ENCODE results near the gene REV3L. TPM values are rescaled to one million over a fixed set of nuclear protein-coding genes. Genes with fewer than 3 reads are reported as not detected.
"Not testable (repeated sequence)": the region's sequence is repeated elsewhere in the genome, so short reads cannot be mapped to it uniquely, and the experiment has no call there.

REV3L gene
- total RNA-seq, 4 donors from 2014 or later, result 40.7 to 84.1 (median 52.6) TPM

DNA sequence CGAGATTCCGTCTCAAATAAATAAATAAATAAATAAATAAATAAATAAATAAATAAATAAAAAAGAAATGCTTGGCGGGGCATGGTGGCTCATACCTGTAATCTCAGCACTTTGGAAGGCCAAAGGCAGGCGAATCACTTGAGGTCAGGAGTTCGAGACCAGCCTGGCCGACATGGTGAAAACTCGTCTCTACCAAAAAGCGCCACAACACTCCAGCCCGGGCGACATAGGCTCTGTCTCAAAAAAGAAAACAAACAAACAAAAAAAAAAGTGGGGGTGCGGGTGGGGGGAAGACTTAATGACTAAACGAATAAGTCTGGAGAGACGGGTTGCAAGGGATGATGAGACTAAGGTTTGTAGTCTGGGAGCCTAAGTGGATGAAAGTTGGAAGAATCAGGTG lies 225.0 kb downstream of the REV3L start:
- Histone ChIP-seq H3K4me1 (peaks cover 0 to 30% (median 8%) of the 10 kb centered on the region in 3 donors), H3K27me3 (peaks cover 17% of the 10 kb centered on the region)
- TF ChIP-seq CTCF (IDR thresholded peaks at IDR 0.05), result no peak
- TF ChIP-seq POLR2A (IDR thresholded peaks at IDR 0.05), result no peak
- no peak for TF ChIP-seq EP300 (IDR thresholded peaks at IDR 0.05)
- TF ChIP-seq POLR2AphosphoS5 (IDR thresholded peaks at IDR 0.05), result no peak

GRCh38 chr6:111256646-111257045 lies 226.4 kb downstream of the REV3L start:
- Histone ChIP-seq H3K4me1 (peaks cover 0 to 23% (median 8%) of the 10 kb centered on the region in 3 donors), H3K36me3 (no peaks in the 10 kb centered on the region), H3K9me3 (no peaks in the 10 kb centered on the region), H3K27me3 (peaks cover 17% of the 10 kb centered on the region), H3K27ac (no peak overlapping the region), H3K4me3 (no peak overlapping the region)
- no peak for TF ChIP-seq CTCF (IDR thresholded peaks at IDR 0.05)
- TF ChIP-seq EP300 (IDR thresholded peaks at IDR 0.05), result no peak
- TF ChIP-seq POLR2AphosphoS5 (IDR thresholded peaks at IDR 0.05), result no peak
- no peak for TF ChIP-seq POLR2A (IDR thresholded peaks at IDR 0.05)
- no peak for ATAC-seq

More for the DNA sequence above, 225.0 kb downstream of the REV3L start:
- Histone ChIP-seq H3K36me3 (no peaks in the 10 kb centered on the region), H3K9me3 (no peaks in the 10 kb centered on the region), H3K4me3 (no peak overlapping the region), H3K27ac (no peak overlapping the region)
- ATAC-seq, result no peak
- 84 to 86% methylated on average over 3 to 12 of the region's 13 CpGs for WGBS, 2 donors (ENCODE audit: low coverage in 1 of 2)

GRCh38 chr6:111255838-111256237 lies 227.2 kb downstream of the REV3L start:
- H3K36me3 ChIP-seq, H3K9me3 ChIP-seq, H3K4me3 ChIP-seq, H3K27ac ChIP-seq, ATAC-seq: not testable (repeated sequence)
- Histone ChIP-seq H3K4me1 (peaks cover 0 to 21% (median 8%) of the 10 kb centered on the region in 3 donors), H3K27me3 (peaks cover 17% of the 10 kb centered on the region)
- WGBS, 2 donors (ENCODE audit: low coverage in 1 of 2), result no CpG with 5 or more reads among the region's 2 CpGs

GRCh38 chr6:111254779-111255166 lies 228.2 kb downstream of the REV3L start:
- Histone ChIP-seq H3K9me3 (no peaks in the 10 kb centered on the region), H3K36me3 (no peaks in the 10 kb centered on the region), H3K4me3 (no peak overlapping the region), H3K27ac (no peak overlapping the region), H3K4me1 (peaks cover 0 to 10% (median 0%) of the 10 kb centered on the region in 3 donors), H3K27me3 (peaks cover 17% of the 10 kb centered on the region)
- no peak for TF ChIP-seq CTCF (IDR thresholded peaks at IDR 0.05)
- TF ChIP-seq POLR2AphosphoS5 (IDR thresholded peaks at IDR 0.05), result no peak
- no peak for TF ChIP-seq POLR2A (IDR thresholded peaks at IDR 0.05)
- TF ChIP-seq EP300 (IDR thresholded peaks at IDR 0.05), result no peak
- WGBS, 2 donors (ENCODE audit: low coverage in 1 of 2), result 79 to 100% methylated on average over 1 to 6 of the region's 6 CpGs
- no peak for ATAC-seq

- Histone ChIP-seq H3K4me3 (no peak overlapping the region), H3K27ac (no peak overlapping the region), H3K4me1 (peaks cover 0 to 7% (median 0%) of the 10 kb centered on the region in 3 donors), H3K36me3 (no peaks in the 10 kb centered on the region), H3K27me3 (peaks cover 17% of the 10 kb centered on the region), H3K9me3 (no peaks in the 10 kb centered on the region)
- TF ChIP-seq POLR2AphosphoS5 (IDR thresholded peaks at IDR 0.05) (no peak), POLR2A (IDR thresholded peaks at IDR 0.05) (no peak), CTCF (IDR thresholded peaks at IDR 0.05) (no peak), EP300 (IDR thresholded peaks at IDR 0.05) (no peak)
- 56 to 65% methylated on average over 7 to 9 of the region's 9 CpGs for WGBS, 2 donors (ENCODE audit: low coverage in 1 of 2)
- ATAC-seq, result no peak
Observed at GRCh38 chr6:111254004-111254778, 228.8 kb downstream of the REV3L start.
